GM12892 (cell line): ENCODE results near the gene STK10.

ENCODE experiments used
- POLR2A ChIP-seq: IDR thresholded peaks from 2 replicates; pipeline ENCODE4 v1.6.1; 2011; ENCODE audit warnings: low read depth, low read length, control low read depth
- POLR2AphosphoS5 ChIP-seq: IDR thresholded peaks from 2 replicates; pipeline ENCODE4 v1.6.1; 2011; ENCODE audit warnings: low read depth, low read length, control low read depth
- TAF1 ChIP-seq: IDR thresholded peaks from 2 replicates; pipeline ENCODE4 v1.6.1; 2011; ENCODE audit warnings: low read depth, mild to moderate bottlenecking, control low read depth, low read length, borderline replicate concordance

DNA sequence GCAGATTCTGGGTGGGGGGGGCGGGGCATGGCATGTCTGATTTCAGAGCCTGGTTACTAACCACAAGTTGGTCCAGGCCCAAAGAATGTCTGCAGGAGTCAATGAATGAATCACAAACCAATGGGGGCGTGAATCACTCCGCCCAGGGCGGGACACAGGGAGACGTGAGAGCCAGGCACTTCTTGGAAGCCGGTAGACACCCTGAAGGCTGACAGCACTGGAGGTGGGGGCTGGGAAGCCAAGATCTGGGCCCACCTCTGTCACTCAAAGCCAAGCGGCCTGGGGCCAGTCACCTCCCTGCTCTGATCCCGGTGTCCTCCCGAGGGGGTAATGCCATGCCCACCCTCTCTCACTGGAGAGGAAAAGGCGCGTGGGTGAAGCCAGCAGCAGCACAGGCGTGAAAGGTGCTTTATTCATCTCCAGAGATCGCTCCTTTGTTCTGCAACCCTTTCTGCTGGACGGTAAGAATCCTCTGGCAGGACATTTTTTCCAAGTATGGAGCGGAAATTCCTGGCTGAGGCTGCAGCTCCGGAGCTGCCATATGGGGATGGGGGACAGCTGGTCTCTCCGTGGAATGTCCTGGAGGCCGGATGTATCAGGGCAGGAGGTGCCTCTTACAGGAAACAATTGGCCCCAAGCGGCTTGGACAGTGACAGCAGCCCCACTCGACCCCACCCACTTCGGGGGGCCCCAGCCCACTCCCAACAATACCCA is 85.0 kb downstream of the STK10 start:
- TF ChIP-seq POLR2A, result no peak
- no peak for TF ChIP-seq POLR2AphosphoS5
- TF ChIP-seq TAF1, result no peak
